ENCODE measurements around the gene NCOA3. TPM values are rescaled to one million over a fixed set of nuclear protein-coding genes. Genes with fewer than 3 reads are reported as not detected.
"Not testable (repeated sequence)": the region's sequence is repeated elsewhere in the genome, so short reads cannot be mapped to it uniquely, and the experiment has no call there.

Gene NCOA3
- total RNA-seq, 1 donor from 2014 or later = 187 TPM

- Mint-ChIP-seq H3K27ac (peak overlapping the region; percentile 46), H3K4me1 (peaks cover 89% of the 10 kb centered on the region), H3K4me3 (peak overlapping the region; percentile 19), H3K27me3 (no peaks in the 10 kb centered on the region), H3K36me3 (ENCODE audit: low read depth) (peaks cover 46% of the 10 kb centered on the region), H3K9me3 (no peaks in the 10 kb centered on the region)
- POLR2A ChIA-PET = interaction anchor here (0.7 to 1.2 kb wide), 3 partner anchors 32 to 120 kb away, joined by 3 read pairs; no protein-coding TSS in a partner anchor
- CTCF ChIA-PET = interaction anchor here (1.1 kb wide), 1 partner anchor 164 kb away, joined by 3 read pairs; no protein-coding TSS in a partner anchor
- ATAC-seq (ENCODE audit: low read depth) = no peak
- intact Hi-C loops (cut with micrococcal nuclease) = loop anchor here (2.0 kb wide), 2 partner anchors 13 to 75 kb away; no protein-coding TSS in a partner anchor
- TF ChIP-seq CTCF (IDR thresholded peaks at IDR 0.05) = no peak
- DNase-seq = no peak
Measured at GRCh38 chr20:47577314-47577713, 75.6 kb downstream of the NCOA3 start.

DNA sequence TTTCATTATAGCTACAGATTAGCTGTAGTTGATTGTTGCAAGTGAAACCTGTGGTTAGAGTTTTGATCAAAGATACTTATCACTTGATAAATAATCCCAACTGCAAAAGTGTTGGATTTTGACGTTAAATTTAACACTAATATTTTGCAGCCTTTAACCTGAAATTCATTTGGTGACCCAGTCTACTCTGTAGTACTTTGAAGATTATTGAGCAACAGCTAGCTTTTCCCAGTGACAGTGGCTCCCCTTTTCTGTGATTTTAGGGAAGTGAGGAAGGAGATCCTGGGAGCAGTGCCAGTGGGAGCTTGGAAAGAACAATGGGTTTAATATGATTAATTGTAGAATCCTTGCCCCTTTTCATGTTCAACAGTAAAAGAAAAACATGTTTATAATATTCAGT is 76.9 kb downstream of the NCOA3 start:
- Mint-ChIP-seq H3K36me3 (ENCODE audit: low read depth) (peaks cover 44% of the 10 kb centered on the region), H3K27ac (no peak overlapping the region), H3K9me3 (no peaks in the 10 kb centered on the region), H3K4me1 (peaks cover 87% of the 10 kb centered on the region), H3K27me3 (no peaks in the 10 kb centered on the region), H3K4me3 (peak overlapping the region; percentile 32)
- no peak for TF ChIP-seq CTCF (IDR thresholded peaks at IDR 0.05)
- DNase-seq (no peak), ATAC-seq (ENCODE audit: low read depth) (no peak)
- intact Hi-C loops (cut with micrococcal nuclease) = loop anchor here (2.0 kb wide), 1 partner anchor 18 kb away; no protein-coding TSS in a partner anchor
- ChIA-PET CTCF (no interaction called here), POLR2A (interaction anchor here (1.2 kb wide), 1 partner anchor 65 kb away, joined by 3 read pairs; no protein-coding TSS in a partner anchor)

DNA sequence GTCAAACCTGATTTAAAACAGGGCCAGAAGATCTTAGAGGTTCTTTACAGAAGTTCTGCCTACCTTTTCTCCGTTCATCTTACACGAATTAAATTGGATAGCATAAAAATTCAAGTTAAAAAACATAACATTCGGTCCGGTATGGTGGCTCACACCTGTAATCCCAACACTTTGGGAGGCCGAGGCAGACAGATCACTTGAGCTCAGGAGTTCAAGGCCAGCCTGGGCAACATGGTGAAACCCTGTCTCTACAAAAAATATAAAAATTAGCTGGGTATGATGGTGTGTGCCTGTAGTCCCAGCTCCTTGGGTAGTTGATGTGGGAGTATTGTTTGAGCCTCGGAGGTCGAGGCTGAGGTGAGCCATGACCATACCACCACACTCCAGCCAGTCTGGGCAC is 79.0 kb downstream of the NCOA3 start:
- H3K36me3 Mint-ChIP-seq (ENCODE audit: low read depth) = peaks cover 55% of the 10 kb centered on the region
- H3K4me3 Mint-ChIP-seq; ATAC-seq (ENCODE audit: low read depth); H3K9me3 Mint-ChIP-seq; DNase-seq; H3K27me3 Mint-ChIP-seq; POLR2A ChIA-PET: not testable (repeated sequence)
- intact Hi-C loops (cut with micrococcal nuclease) = loop anchor here (2.0 kb wide), 1 partner anchor 30 kb away; no protein-coding TSS in a partner anchor
- H3K4me1 Mint-ChIP-seq = peaks cover 85% of the 10 kb centered on the region
- peak overlapping the region; percentile 24 for H3K27ac Mint-ChIP-seq
- CTCF ChIA-PET = interaction anchor here (0.6 kb wide), 1 partner anchor 87 kb away, joined by 5 read pairs; no protein-coding TSS in a partner anchor

GRCh38 chr20:47581090-47581489 is 79.4 kb downstream of the NCOA3 start:
- H3K27ac Mint-ChIP-seq = peak overlapping the region; percentile 26
- CTCF ChIA-PET = interaction anchor here (0.6 kb wide), 1 partner anchor 88 kb away, joined by 5 read pairs; no protein-coding TSS in a partner anchor
- peaks cover 84% of the 10 kb centered on the region for H3K4me1 Mint-ChIP-seq
- intact Hi-C loops (cut with micrococcal nuclease) = loop anchor here (2.0 kb wide), 1 partner anchor 30 kb away; no protein-coding TSS in a partner anchor
- no peaks in the 10 kb centered on the region for H3K9me3 Mint-ChIP-seq
- H3K36me3 Mint-ChIP-seq (ENCODE audit: low read depth) = peaks cover 58% of the 10 kb centered on the region
- POLR2A ChIA-PET = no interaction called here
- no peaks in the 10 kb centered on the region for H3K27me3 Mint-ChIP-seq
- TF ChIP-seq CTCF (IDR thresholded peaks at IDR 0.05) = no peak
- no peak for ATAC-seq (ENCODE audit: low read depth)
- DNase-seq = no peak
- peak overlapping the region; percentile 8 for H3K4me3 Mint-ChIP-seq

DNA sequence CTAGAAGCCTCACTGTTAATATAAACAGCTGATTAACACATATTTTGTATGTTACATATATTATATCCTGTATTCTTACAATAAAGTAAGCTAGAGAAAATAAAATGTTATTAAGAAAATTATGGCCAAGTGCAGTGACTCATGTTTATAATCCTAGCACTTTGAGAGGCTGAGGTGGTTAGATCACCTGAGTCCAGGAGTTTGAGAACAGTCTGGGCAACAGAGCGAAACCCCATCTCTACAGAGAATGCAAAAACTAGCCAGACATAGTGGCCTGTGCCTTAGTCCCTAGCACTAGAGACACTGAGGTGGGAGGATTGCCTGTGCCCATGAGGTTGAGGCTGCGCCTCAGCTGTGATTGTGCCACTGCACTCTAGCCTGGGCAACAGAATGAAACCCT is 81.9 kb downstream of the NCOA3 start:
- TF ChIP-seq CTCF (IDR thresholded peaks at IDR 0.05) = no peak
- intact Hi-C loops (cut with micrococcal nuclease) = no loop called here
- no peak overlapping the region for H3K4me3 Mint-ChIP-seq
- no peaks in the 10 kb centered on the region for H3K9me3 Mint-ChIP-seq
- peaks cover 78% of the 10 kb centered on the region for H3K4me1 Mint-ChIP-seq
- CTCF ChIA-PET = no interaction called here
- H3K27me3 Mint-ChIP-seq = no peaks in the 10 kb centered on the region
- ATAC-seq (ENCODE audit: low read depth) = no peak
- peaks cover 75% of the 10 kb centered on the region for H3K36me3 Mint-ChIP-seq (ENCODE audit: low read depth)
- no peak for DNase-seq
- POLR2A ChIA-PET = interaction anchor here (0.6 kb wide), 2 partner anchors 12 to 73 kb away, joined by 5 read pairs; no protein-coding TSS in a partner anchor
- peak overlapping the region; percentile 50 for H3K27ac Mint-ChIP-seq

Data from activated B cell treated with CpG ODN at 0.5 μM for 24 hours (primary cell).